Heart right ventricle (tissue), 16 donors: ENCODE data around the gene LENG8. TPM values are rescaled to one million over a fixed set of nuclear protein-coding genes. Genes with fewer than 3 reads are reported as not detected.
A peak's percentile ranks its signal among the peaks of the same experiment; 100 is the strongest.

Experiments
- ATAC-seq, 8 donors: fragments of 200-7000 bp; cut with Tn5 transposase; one replicate each; pipeline ENCODE4 v1.9.1; 2020; ENCODE audit warnings: mild to moderate bottlenecking in 8 of 8, moderate library complexity in 8 of 8, moderate number of reproducible peaks in 1 of 8
- DNase-seq, 2 donors: peaks; one replicate each; pipeline ENCODE4 v3.0.0-alpha.2; 2020
- H3K27ac ChIP-seq, 10 donors: fragments of 200-600 bp; sonication (generic) in 2 of 10; one replicate each; pipeline versions ENCODE4 v1.5.0 to v1.8.0; 2020 to 2022; ENCODE audit warnings: mild to moderate bottlenecking in 3 of 10
- H3K27me3 ChIP-seq, 7 donors: fragments of 200-600 bp; one replicate each; pipeline ENCODE4 v1.8.0; 2021 to 2022; ENCODE audit warnings: mild to moderate bottlenecking in 2 of 7
- H3K36me3 ChIP-seq, 9 donors: fragments of 200-600 bp; sonication (generic) in 1 of 9; one replicate each; pipeline versions ENCODE4 v1.5.0 to v1.8.0; 2020 to 2022; ENCODE audit warnings: mild to moderate bottlenecking in 2 of 9
- H3K4me1 ChIP-seq, 9 donors: fragments of 200-600 bp; sonication (generic) in 1 of 9; one replicate each; pipeline versions ENCODE4 v1.5.0 to v1.8.0; 2020 to 2022; ENCODE audit warnings: mild to moderate bottlenecking in 4 of 9
- H3K4me3 ChIP-seq, 10 donors: fragments of 200-600 bp; sonication (generic) in 2 of 10; one replicate each; pipeline versions ENCODE4 v1.5.0 to v1.8.0; 2020 to 2022; ENCODE audit warnings: mild to moderate bottlenecking in 7 of 10, moderate library complexity in 2 of 10
- H3K9me3 ChIP-seq, 11 donors: fragments of 200-600 bp in 10 of 11; sonication (generic) in 2 of 11; one replicate each; pipeline versions ENCODE4 v1.5.0 to v1.8.0; 2013 to 2022; ENCODE audit warnings: mild to moderate bottlenecking in 2 of 11, control low read depth in 1 of 11, moderate library complexity in 1 of 11
- WGBS, 2 donors: extraction: QIAGEN DNeasy Blood & Tissue Kit; methylation state at CpG; one replicate each; pipeline ENCODE4 v1.1.7; 2013; ENCODE audit warnings: inconsistent platforms in 1 of 2; 5-methylcytosine and 5-hydroxymethylcytosine counted together
- intact Hi-C, 10 donors: fragments of 100-400 bp; cut with DNase I; formaldehyde crosslinking; loops; one replicate each; pipeline versions ENCODE4 v1.11.1 to v1.14.2; 2022
- polyA plus RNA-seq, 2 donors: library from polyadenylated mRNA; stranded (reverse); fragments of 200-250 nt; gene quantifications; one replicate each; pipeline ENCODE4 v1.2.3, GENCODE V29; 2013
- total RNA-seq, 10 donors: library from RNA; stranded (reverse); fragmentation: NEBNext Ultra II Directional in 3 of 10; extraction: Animal tissue kit (Norgen Biotek cat#: 25700) in 3 of 10; gene quantifications; one replicate each; pipeline versions ENCODE4 v1.2.1 to v1.2.4, GENCODE V29; 2021 to 2023
- TF ChIP-seq, protein P1 (sequence below), 9 donors: fragments of 200-600 bp; sonication (generic) in 2 of 9; IDR thresholded peaks; one replicate each; pipeline versions ENCODE4 v1.5.0 to v1.8.0; 2021 to 2022; ENCODE audit warnings: antibody characterized with exemption in 9 of 9, mild to moderate bottlenecking in 5 of 9, moderate library complexity in 1 of 9
- donor health status: Arrhythmogenic right ventricular cardiomyopathy.
- donor health status: ischemic (EF 13 %, LVEDD 7.1; RV severe dilation, severe dysfunction).
- donor health status: healthy with polysubstance abuse.
- donor health status: DM: no; HTN: yes; CAD: no.
- donor health status: DM: no; HTN: no; CAD: no.
- donor health status: ischemic (EF 25% LVEDD 6.9; RV normal size, moderate dysfunction).
- donor health status: ischemic (EF 25% LVEDD 5.7; RV mildly dilated, moderate dysfunction).
- donor health status: healthy.
- donor health status: DM: yes; HTN: yes; CAD: no.
- donor health status: Ischemic cardiomyopathy.
- donor health status: ischemic (EF 35%, LVEDD 5.7; RV mildly dilated, moderate dysfunction).
- donor health status: nonischemic (EF 11% LVEDD 7.7; RV severe dilation, severe dysfunction).
- donor health status: DM: yes; HTN: yes; CAD: no.
- donor health status: PGD.
- donor health status: ischemic (EF 29% LVEDD 5.4; RV normal size, mild dysfunction).
- donor health status: nonischemic (EF 23%, LVEDD 6.1; RV moderate dilation, normal function).

The LENG8 gene
- total and polyA plus RNA-seq, 12 donors = 34.3 to 194 (median 56.8) TPM

DNA sequence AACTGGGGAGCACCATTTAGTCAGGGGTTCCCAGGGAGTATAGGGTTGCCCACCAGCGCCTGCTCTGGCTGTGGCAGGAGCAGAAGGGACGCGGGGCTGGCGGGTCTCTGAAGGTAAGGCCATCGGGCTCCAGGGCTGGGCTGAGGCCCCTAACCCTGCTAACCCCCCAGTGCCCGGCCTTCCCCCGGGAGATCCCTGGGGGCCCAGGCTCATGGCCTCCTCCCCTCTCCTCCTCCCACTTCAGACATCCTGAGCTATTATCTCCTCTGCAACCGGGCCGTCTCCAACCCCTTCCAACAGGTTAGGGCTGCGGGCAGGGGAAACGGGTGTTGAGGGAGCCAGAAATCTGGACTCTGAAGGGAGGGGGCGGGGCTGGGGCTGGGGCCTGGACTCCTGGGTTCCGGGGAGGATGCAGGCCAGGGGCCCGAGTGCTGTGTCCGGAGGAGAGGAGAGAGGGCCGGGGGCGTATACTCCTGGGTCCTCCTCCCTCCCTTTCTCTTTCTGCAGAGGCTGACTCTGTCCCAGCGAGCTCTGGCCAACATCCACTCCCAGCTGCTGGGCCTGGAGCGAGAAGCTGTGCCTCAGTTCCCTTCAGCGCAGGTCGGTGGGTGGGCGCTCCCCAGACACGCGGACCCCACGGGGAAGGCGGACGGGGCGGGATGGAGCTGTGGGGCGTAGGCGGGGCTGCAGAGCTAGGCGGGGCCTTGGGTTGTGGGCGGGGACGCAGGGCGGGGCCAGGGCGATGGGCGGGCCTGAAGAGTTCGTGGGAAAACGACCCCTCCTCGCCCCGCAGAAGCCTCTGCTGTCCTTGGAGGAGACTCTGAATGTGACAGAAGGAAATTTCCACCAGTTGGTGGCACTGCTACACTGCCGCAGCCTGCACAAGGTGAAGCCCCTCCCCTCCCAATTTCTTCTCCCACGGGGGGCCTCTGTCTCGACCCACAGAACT lies 18.4 kb upstream of the LENG8 start:
- 3 to 6% methylated on average over 42 to 43 of the region's 43 CpGs for WGBS, 2 donors
- Histone ChIP-seq H3K36me3 (no peaks in the 10 kb centered on the region), H3K27ac (peak overlapping the region in 1 of 10 donors; percentile 32), H3K27me3 (peaks cover 0 to 67% (median 42%) of the 10 kb centered on the region in 7 donors), H3K4me1 (peaks cover 3 to 37% (median 28%) of the 10 kb centered on the region in 9 donors), H3K4me3 (peak overlapping the region in 8 of 10 donors; percentile 19 to 46 (median 29)), H3K9me3 (no peaks in the 10 kb centered on the region)
- TF ChIP-seq, protein P1, sequence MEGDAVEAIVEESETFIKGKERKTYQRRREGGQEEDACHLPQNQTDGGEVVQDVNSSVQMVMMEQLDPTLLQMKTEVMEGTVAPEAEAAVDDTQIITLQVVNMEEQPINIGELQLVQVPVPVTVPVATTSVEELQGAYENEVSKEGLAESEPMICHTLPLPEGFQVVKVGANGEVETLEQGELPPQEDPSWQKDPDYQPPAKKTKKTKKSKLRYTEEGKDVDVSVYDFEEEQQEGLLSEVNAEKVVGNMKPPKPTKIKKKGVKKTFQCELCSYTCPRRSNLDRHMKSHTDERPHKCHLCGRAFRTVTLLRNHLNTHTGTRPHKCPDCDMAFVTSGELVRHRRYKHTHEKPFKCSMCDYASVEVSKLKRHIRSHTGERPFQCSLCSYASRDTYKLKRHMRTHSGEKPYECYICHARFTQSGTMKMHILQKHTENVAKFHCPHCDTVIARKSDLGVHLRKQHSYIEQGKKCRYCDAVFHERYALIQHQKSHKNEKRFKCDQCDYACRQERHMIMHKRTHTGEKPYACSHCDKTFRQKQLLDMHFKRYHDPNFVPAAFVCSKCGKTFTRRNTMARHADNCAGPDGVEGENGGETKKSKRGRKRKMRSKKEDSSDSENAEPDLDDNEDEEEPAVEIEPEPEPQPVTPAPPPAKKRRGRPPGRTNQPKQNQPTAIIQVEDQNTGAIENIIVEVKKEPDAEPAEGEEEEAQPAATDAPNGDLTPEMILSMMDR (IDR thresholded peaks at IDR 0.05) = peak in 7 of 9 donors; percentile 16 to 58 (median 37)
- peak; percentile 62 to 85 (median 70) for ATAC-seq
- DNase-seq = peak; percentile 51 to 72
- intact Hi-C loops = no loop called here

DNA sequence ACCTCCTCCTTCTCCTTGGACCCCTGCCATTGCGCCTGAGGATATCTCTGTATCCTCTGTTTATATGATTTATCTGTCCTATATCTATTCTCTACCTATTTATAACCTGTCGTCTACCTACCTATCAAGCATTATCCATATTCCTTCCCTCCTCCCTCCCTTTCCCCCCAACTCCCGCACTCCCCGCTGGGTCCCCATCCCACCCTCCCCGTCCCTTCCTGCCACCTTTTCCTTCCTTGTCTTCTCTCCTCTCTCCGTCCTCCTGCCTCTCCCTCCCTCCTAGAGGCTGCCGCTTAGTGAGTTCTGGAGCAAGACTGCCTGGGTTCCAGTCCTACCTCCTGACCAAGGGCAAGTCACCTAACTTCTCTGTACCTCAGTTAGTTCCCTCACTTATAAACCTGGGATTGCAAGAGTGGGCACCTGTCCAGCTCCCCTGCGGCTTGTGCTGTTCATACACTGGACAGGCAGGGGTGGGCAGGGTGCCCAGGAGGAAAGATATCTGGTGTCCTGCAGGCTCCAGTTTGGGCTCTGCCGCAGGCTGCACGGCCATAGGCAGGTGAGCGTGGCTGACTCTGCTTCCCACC lies 17.7 kb upstream of the LENG8 start:
- DNase-seq = no peak
- Histone ChIP-seq H3K27me3 (peaks cover 0 to 63% (median 34%) of the 10 kb centered on the region in 7 donors), H3K4me1 (peaks cover 8 to 45% (median 35%) of the 10 kb centered on the region in 9 donors), H3K4me3 (peak overlapping the region in 6 of 10 donors; percentile 1 to 46 (median 34)), H3K27ac (no peak overlapping the region), H3K9me3 (no peaks in the 10 kb centered on the region), H3K36me3 (no peaks in the 10 kb centered on the region)
- 24% methylated on average over 11 of the region's 11 CpGs for WGBS, 2 donors
- intact Hi-C loops = no loop called here
- ATAC-seq = peak in 3 of 8 donors; percentile 24 to 43 (median 42)
- TF ChIP-seq, protein P1 (IDR thresholded peaks at IDR 0.05) = peak in 1 of 9 donors; percentile 2

DNA sequence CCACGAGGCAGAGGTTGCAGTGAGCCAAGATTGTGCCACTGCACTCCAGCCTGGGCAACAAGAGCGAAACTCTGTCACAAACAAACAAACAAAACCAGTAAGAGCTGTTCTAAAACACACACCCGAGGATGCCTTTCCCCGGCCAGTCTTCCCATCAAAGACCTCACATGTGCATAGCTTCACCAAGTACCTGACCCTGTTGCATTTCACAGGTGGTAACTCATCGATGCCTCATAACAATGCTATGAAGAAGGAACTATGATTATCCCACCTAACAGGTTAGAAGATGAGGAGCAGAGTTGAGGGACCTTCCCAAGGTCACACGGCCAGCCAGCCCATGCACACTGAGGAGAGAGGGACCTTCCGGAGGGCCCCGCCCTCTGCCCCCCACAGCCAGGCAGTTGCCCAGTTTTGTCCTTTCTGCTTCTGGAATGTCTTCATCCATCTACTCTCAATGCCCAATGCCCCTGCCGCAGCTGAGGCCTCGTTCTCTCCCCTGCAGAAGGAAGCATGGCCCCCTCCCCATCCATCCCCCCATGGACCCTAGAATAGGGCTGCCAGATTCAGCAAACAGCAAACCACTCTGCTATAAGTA lies 16.8 kb upstream of the LENG8 start:
- H3K36me3 ChIP-seq = no peaks in the 10 kb centered on the region
- no peak for ATAC-seq
- no peaks in the 10 kb centered on the region for H3K9me3 ChIP-seq
- DNase-seq = no peak
- TF ChIP-seq, protein P1 (IDR thresholded peaks at IDR 0.05) = no peak
- peaks cover 0 to 63% (median 34%) of the 10 kb centered on the region in 7 donors for H3K27me3 ChIP-seq
- no peak overlapping the region for H3K27ac ChIP-seq
- H3K4me1 ChIP-seq = peaks cover 8 to 50% (median 38%) of the 10 kb centered on the region in 9 donors
- intact Hi-C loops = no loop called here
- WGBS, 2 donors = 76 to 81% methylated on average over 10 of the region's 10 CpGs
- no peak overlapping the region for H3K4me3 ChIP-seq

DNA sequence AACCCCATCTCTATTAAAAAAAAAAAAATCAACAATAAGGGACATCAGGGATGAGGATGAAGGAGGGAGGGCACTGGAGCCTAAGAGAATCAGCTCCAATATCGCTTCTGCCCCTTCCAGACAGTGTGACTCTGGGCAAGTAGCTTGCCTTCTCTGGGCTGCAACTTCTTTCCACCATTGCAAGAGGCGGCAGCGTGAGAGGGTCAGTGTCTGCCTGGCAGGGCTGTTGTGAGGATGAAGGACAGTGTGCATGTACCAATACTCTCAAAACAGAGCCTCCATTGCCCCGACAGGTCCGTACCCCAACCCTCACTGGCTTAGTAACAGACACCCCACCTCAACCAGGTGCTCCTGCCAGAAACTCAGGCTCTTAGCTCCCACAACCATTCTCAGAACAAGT lies 15.3 kb upstream of the LENG8 start:
- Histone ChIP-seq H3K4me3 (no peak overlapping the region), H3K9me3 (no peaks in the 10 kb centered on the region), H3K27me3 (peaks cover 0 to 50% (median 23%) of the 10 kb centered on the region in 7 donors), H3K36me3 (peaks cover 0 to 4% (median 0%) of the 10 kb centered on the region in 9 donors), H3K4me1 (peaks cover 8 to 55% (median 41%) of the 10 kb centered on the region in 9 donors), H3K27ac (no peak overlapping the region)
- intact Hi-C loops = no loop called here
- 89 to 97% methylated on average over 5 of the region's 5 CpGs for WGBS, 2 donors
- DNase-seq (peak in 1 of 2 donors; percentile 2), ATAC-seq (no peak)
- TF ChIP-seq, protein P1 (IDR thresholded peaks at IDR 0.05) = no peak
